ENCODE data around the gene TSHZ1. TPM values are rescaled to one million over a fixed set of nuclear protein-coding genes. Genes with fewer than 3 reads are reported as not detected.

The TSHZ1 gene
- total RNA-seq, 2 experiments from 2014 or later = 13.8 to 14.3 TPM

DNA sequence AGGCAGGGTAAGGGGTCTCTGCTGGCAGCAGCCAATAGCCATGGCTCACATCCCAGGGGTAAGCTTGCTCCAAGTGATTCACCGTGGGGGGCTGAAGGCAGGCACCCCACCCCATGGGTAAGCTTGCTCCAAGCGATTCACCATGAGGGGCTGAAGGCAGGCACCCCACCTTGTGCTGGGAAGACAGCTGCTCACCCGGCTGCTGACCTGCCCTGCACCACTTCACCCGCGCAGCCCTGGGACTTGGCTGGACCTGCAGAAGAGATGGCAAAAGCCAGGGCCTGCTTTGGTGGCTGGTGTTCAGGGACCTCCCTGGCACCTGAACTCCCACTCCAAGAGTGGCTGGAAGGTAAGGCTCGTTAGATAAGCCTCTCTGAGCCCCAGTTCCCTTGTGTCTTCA is 20.9 kb upstream of the TSHZ1 start:
- Mint-ChIP-seq H3K4me1 (ENCODE audit: low read depth) (peaks cover 3% of the 10 kb centered on the region), H3K9me3 (no peaks in the 10 kb centered on the region), H3K4me3 (no peak overlapping the region), H3K27ac (no peak overlapping the region), H3K36me3 (ENCODE audit: low read depth) (no peaks in the 10 kb centered on the region), H3K27me3 (ENCODE audit: low read depth) (no peaks in the 10 kb centered on the region)
- CTCF ChIA-PET = no interaction called here
- intact Hi-C loops (cut with micrococcal nuclease) = no loop called here
- DNase-seq = no peak

DNA sequence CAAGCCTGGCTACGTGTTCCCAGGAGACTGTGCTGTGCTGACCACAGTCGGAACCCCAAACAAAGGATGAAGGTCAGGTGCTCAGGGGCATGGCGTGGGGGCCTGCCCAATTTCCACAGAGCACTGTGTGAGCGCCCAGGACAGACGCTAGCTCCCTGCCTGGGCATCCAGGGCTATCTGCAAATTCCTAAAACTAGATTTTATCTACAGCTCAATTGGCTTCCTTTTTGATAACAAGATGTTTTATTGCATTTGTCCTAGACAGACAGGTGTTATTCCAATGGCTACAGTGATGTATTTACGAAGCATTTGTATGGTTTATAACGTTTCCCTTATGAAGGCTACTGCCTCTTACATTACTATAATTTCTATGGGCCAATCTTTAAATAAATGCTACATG is 17.7 kb upstream of the TSHZ1 start:
- no peak for DNase-seq
- CTCF ChIA-PET = no interaction called here
- Mint-ChIP-seq H3K27ac (no peak overlapping the region), H3K36me3 (ENCODE audit: low read depth) (no peaks in the 10 kb centered on the region), H3K4me1 (ENCODE audit: low read depth) (peaks cover 5% of the 10 kb centered on the region), H3K4me3 (no peak overlapping the region), H3K9me3 (no peaks in the 10 kb centered on the region), H3K27me3 (ENCODE audit: low read depth) (no peaks in the 10 kb centered on the region)
- intact Hi-C loops (cut with micrococcal nuclease) = no loop called here

GRCh38 chr18:75198036-75198435 is 12.6 kb upstream of the TSHZ1 start:
- CTCF ChIA-PET = no interaction called here

DNA sequence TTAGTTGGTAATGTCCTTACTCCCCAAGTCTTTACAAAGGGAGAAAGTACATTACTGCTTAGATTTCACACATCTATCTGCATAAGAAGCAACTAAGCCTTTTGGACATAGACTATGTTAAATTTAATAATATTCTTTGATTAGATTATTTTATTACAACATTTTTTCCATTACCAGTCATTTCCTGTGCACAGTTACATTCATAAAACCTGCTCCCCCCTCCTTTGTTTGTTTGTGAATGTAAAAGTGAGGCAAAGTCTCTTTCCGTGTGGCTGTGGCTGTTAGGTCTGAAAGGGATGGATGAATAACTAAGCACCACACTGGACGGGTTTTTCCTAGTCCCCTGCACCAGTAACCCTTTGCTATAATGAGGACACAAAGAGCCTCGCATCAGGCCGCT is 11.3 kb upstream of the TSHZ1 start:
- CTCF ChIA-PET = no interaction called here
- Mint-ChIP-seq H3K4me3 (no peak overlapping the region), H3K9me3 (no peaks in the 10 kb centered on the region), H3K36me3 (ENCODE audit: low read depth) (peaks cover 15% of the 10 kb centered on the region), H3K27ac (no peak overlapping the region), H3K27me3 (ENCODE audit: low read depth) (no peaks in the 10 kb centered on the region), H3K4me1 (ENCODE audit: low read depth) (peaks cover 29% of the 10 kb centered on the region)
- intact Hi-C loops (cut with micrococcal nuclease) = no loop called here
- no peak for DNase-seq

More at GRCh38 chr18:75198036-75198435, 12.6 kb upstream of the TSHZ1 start:
- H3K9me3 Mint-ChIP-seq = no peaks in the 10 kb centered on the region
- H3K36me3 Mint-ChIP-seq (ENCODE audit: low read depth) = peaks cover 15% of the 10 kb centered on the region
- H3K4me1 Mint-ChIP-seq (ENCODE audit: low read depth) = peaks cover 28% of the 10 kb centered on the region
- no peaks in the 10 kb centered on the region for H3K27me3 Mint-ChIP-seq (ENCODE audit: low read depth)
- H3K4me3 Mint-ChIP-seq = no peak overlapping the region
- DNase-seq = no peak
- intact Hi-C loops (cut with micrococcal nuclease) = no loop called here
- H3K27ac Mint-ChIP-seq = no peak overlapping the region

GRCh38 chr18:75200071-75200470 is 10.5 kb upstream of the TSHZ1 start:
- no peak for DNase-seq
- Mint-ChIP-seq H3K27ac (no peak overlapping the region), H3K27me3 (ENCODE audit: low read depth) (no peaks in the 10 kb centered on the region), H3K4me1 (ENCODE audit: low read depth) (peaks cover 28% of the 10 kb centered on the region), H3K9me3 (no peaks in the 10 kb centered on the region), H3K4me3 (no peak overlapping the region), H3K36me3 (ENCODE audit: low read depth) (peaks cover 15% of the 10 kb centered on the region)
- CTCF ChIA-PET = no interaction called here
- intact Hi-C loops (cut with micrococcal nuclease) = loop anchor here (10.0 kb wide), 2 partner anchors 1135 to 2005 kb away; no protein-coding TSS in a partner anchor

- no peak for DNase-seq
- H3K27ac Mint-ChIP-seq = no peak overlapping the region
- H3K36me3 Mint-ChIP-seq (ENCODE audit: low read depth) = peaks cover 16% of the 10 kb centered on the region
- H3K4me3 Mint-ChIP-seq = no peak overlapping the region
- peaks cover 3% of the 10 kb centered on the region for H3K27me3 Mint-ChIP-seq (ENCODE audit: low read depth)
- intact Hi-C loops (cut with micrococcal nuclease) = loop anchor here (10.0 kb wide), 2 partner anchors 1136 to 2004 kb away; no protein-coding TSS in a partner anchor
- H3K9me3 Mint-ChIP-seq = no peaks in the 10 kb centered on the region
- CTCF ChIA-PET = no interaction called here
- H3K4me1 Mint-ChIP-seq (ENCODE audit: low read depth) = peaks cover 34% of the 10 kb centered on the region
Measured at GRCh38 chr18:75200605-75201280, 9.9 kb upstream of the TSHZ1 start.

DNA sequence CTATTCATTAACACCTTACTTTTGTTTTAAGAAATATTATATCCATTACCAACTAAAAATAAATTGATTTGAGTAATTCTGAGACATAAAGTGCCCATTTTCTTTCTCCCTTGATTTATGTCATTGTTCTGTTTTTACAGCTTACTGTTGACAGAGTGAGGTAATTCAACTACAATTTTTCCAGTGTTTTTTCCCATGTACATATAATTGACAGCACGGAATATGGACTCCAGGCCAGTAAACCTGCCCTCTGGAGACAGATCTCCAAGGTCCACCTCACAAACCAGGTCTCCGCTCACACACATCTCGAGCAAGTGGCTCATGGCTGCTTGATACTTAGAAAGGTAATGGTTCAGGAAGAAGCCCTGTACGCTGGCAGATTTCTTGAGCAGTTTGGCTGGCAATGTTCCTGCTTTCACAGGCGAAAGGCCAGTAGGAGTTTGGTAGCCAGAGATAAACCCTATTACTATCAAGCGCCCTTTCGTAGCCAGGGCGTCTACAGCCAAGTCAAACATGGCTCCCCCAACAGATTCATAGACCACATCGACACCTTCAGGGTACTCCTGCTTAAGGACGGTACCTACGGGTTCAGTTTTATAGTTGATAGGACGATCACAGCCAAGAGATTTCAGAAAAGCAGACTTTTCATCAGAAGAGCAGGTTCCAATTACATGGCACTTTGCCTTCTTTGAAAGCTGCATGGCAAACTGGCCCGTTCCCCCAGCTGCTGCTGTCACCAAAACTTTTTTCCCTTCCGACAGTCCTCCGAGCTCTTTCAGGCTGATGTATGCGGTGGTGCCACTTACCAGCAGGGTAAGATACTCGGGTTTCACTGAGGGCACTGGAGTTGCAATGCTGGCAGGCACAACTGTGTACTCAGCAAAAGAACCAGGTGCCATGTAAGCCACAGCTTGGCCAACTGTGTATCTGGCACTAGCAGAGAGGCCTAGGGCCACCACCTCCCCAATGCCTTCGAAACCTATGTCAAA is 9.0 kb upstream of the TSHZ1 start:
- H3K4me1 Mint-ChIP-seq (ENCODE audit: low read depth) = peaks cover 42% of the 10 kb centered on the region
- DNase-seq = no peak
- peaks cover 10% of the 10 kb centered on the region for H3K27me3 Mint-ChIP-seq (ENCODE audit: low read depth)
- intact Hi-C loops (cut with micrococcal nuclease) = loop anchor here (10.0 kb wide), 2 partner anchors 1137 to 2003 kb away; no protein-coding TSS in a partner anchor
- no peaks in the 10 kb centered on the region for H3K9me3 Mint-ChIP-seq
- peaks cover 16% of the 10 kb centered on the region for H3K36me3 Mint-ChIP-seq (ENCODE audit: low read depth)
- CTCF ChIA-PET = no interaction called here
- H3K27ac Mint-ChIP-seq = no peak overlapping the region
- no peak overlapping the region for H3K4me3 Mint-ChIP-seq

DNA sequence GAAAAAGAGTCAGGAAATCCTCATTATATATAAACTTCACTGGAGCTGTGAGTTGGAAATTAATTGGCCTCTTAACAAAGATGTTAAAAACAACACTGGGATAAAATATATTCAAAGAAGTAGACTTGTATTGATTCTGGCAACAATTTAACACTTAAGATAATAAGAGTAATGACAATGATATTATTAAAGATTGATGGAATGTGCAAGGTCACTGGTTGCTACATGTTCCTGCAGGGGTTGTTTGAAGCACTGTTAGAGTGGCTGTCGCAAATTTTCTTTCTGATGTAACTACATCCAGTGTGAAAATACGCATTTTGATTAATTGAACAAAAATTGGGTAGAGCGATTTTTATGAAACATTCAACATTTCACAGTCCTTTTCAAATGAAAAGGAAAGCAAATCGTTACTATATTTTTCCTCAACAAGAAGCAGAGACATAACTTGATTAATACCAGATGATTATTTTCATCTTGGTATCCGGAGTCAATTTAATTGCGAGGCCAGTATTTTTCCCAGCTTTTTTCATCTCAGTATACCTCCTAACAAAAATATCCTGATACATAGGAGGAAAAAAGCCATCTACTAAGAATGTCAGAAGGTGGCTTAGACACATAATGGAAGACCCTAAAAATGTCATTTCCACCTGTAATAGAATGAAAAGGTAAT is 7.8 kb upstream of the TSHZ1 start:
- no peak for DNase-seq
- H3K36me3 Mint-ChIP-seq (ENCODE audit: low read depth) = peaks cover 16% of the 10 kb centered on the region
- H3K9me3 Mint-ChIP-seq = no peaks in the 10 kb centered on the region
- H3K27ac Mint-ChIP-seq = no peak overlapping the region
- H3K4me3 Mint-ChIP-seq = no peak overlapping the region
- peaks cover 12% of the 10 kb centered on the region for H3K27me3 Mint-ChIP-seq (ENCODE audit: low read depth)
- H3K4me1 Mint-ChIP-seq (ENCODE audit: low read depth) = peaks cover 50% of the 10 kb centered on the region
- CTCF ChIA-PET = interaction anchor here (0.7 kb wide), 1 partner anchor 138 kb away, joined by 3 read pairs; no protein-coding TSS in a partner anchor
- intact Hi-C loops (cut with micrococcal nuclease) = loop anchor here (10.0 kb wide), 2 partner anchors 1138 to 2002 kb away; no protein-coding TSS in a partner anchor

- H3K9me3 Mint-ChIP-seq = no peaks in the 10 kb centered on the region
- DNase-seq = no peak
- H3K36me3 Mint-ChIP-seq (ENCODE audit: low read depth) = peaks cover 16% of the 10 kb centered on the region
- CTCF ChIA-PET = no interaction called here
- H3K4me3 Mint-ChIP-seq = no peak overlapping the region
- peaks cover 44% of the 10 kb centered on the region for H3K4me1 Mint-ChIP-seq (ENCODE audit: low read depth)
- no peak overlapping the region for H3K27ac Mint-ChIP-seq
- intact Hi-C loops (cut with micrococcal nuclease) = loop anchor here (10.0 kb wide), 2 partner anchors 1139 to 2001 kb away; no protein-coding TSS in a partner anchor
- peaks cover 12% of the 10 kb centered on the region for H3K27me3 Mint-ChIP-seq (ENCODE audit: low read depth)
Measured at GRCh38 chr18:75203416-75204268, 7.0 kb upstream of the TSHZ1 start.

GRCh38 chr18:75204269-75204731 is 6.3 kb upstream of the TSHZ1 start:
- CTCF ChIA-PET = no interaction called here
- Mint-ChIP-seq H3K9me3 (no peaks in the 10 kb centered on the region), H3K36me3 (ENCODE audit: low read depth) (peaks cover 16% of the 10 kb centered on the region), H3K4me1 (ENCODE audit: low read depth) (peaks cover 43% of the 10 kb centered on the region), H3K27me3 (ENCODE audit: low read depth) (peaks cover 12% of the 10 kb centered on the region), H3K4me3 (no peak overlapping the region), H3K27ac (no peak overlapping the region)
- DNase-seq = no peak
- intact Hi-C loops (cut with micrococcal nuclease) = loop anchor here (10.0 kb wide), 2 partner anchors 1139 to 2001 kb away; no protein-coding TSS in a partner anchor

GRCh38 chr18:75204732-75205513 is 5.7 kb upstream of the TSHZ1 start:
- CTCF ChIA-PET = interaction anchor here (0.6 kb wide), 2 partner anchors 37 to 213 kb away, joined by 3 to 4 read pairs; no protein-coding TSS in a partner anchor
- H3K4me1 Mint-ChIP-seq (ENCODE audit: low read depth) = peaks cover 41% of the 10 kb centered on the region
- peak overlapping the region; percentile 68 for H3K4me3 Mint-ChIP-seq
- peaks cover 12% of the 10 kb centered on the region for H3K27me3 Mint-ChIP-seq (ENCODE audit: low read depth)
- H3K9me3 Mint-ChIP-seq = no peaks in the 10 kb centered on the region
- H3K27ac Mint-ChIP-seq = no peak overlapping the region
- peaks cover 14% of the 10 kb centered on the region for H3K36me3 Mint-ChIP-seq (ENCODE audit: low read depth)
- DNase-seq = no peak
- intact Hi-C loops (cut with micrococcal nuclease) = loop anchor here (5.0 to 10.0 kb wide), 4 partner anchors 253 to 2000 kb away; partner anchors contain the start of gene CYB5A
